COLO668 (cell line): ENCODE results near the gene SLC2A14.

Experiments
- DNase-seq: peaks from one replicate; lab custom pipeline; 2025; ENCODE audit not compliant: unreplicated experiment; lab: John Stamatoyannopoulos, UW

The SLC2A14 gene

GRCh38 chr12:7769999-7770398 lies 102.7 kb downstream of the SLC2A14 start:
- no peak for DNase-seq
